ENCODE data around the gene PCDHGC5. TPM values are rescaled to one million over a fixed set of nuclear protein-coding genes. Genes with fewer than 3 reads are reported as not detected.
A peak's percentile ranks its signal among the peaks of the same experiment; 100 is the strongest.

The PCDHGC5 gene
- total and polyA plus RNA-seq, 2 donors (not counting 1 experiment from before 2014, with no cell fraction given), result 0.10 to 0.67 TPM

DNA sequence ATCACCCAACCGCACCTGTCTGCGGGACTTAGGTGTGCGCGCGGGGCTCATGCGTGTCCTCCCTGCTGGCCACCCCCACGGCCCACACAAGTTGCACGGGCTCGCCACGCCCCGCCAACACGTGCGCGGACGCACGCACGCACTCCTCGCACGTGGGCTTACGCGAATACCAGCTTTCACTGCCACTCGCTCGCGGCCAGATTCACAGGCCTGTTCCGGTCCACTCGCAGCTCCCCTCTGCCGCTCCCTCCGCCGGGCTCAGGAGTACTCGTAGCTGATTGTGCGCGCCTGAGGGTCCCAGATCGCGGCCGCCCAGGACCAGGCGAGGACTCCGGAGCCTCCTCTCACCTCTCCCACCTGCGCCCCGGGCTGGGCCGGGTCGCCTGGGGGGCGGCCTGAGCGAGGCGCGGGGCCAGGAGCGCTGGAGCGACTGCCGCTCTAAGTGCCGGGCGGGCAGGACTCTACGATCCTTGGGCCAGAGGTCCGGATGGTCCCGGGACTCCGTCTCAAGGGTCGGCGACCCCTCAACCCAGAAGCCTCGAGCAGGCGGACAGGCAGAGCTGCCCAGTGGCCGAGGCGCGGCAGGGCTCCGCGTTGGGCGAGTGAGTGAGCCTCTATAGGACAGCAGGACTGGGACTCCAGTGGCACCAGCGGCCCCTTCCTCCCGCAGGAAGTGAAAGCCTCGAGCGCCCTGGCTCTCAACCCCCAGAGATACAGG is 3.4 kb downstream of the PCDHGC5 start:
- peaks cover 46% of the 10 kb centered on the region for H3K27me3 Mint-ChIP-seq
- H4K20me1 ChIP-seq (ENCODE audit: control insufficient read depth, insufficient read depth, low read length, poor library complexity, severe bottlenecking), result no peaks in the 10 kb centered on the region

More for the DNA sequence above, 3.4 kb downstream of the PCDHGC5 start:
- DNase-seq (peak; percentile 69), ATAC-seq (ENCODE audit: low read depth) (peak; percentile 76)
- Histone ChIP-seq H3K36me3 (replicated peaks in 1 of 2; ENCODE audit: control extremely low read depth in 1 of 2, control insufficient read depth in 1 of 2, extremely low read depth in 1 of 2, insufficient read depth in 2 of 2, low read length in 1 of 2) (no peaks in the 10 kb centered on the region), H3K79me2 (ENCODE audit: control insufficient read depth, insufficient read depth, low read length) (no peaks in the 10 kb centered on the region), H3K9me3 (ENCODE audit: control extremely low read depth in 1 of 3, control insufficient read depth in 2 of 3, insufficient read depth in 1 of 3, low read length in 2 of 3) (peaks cover 0 to 16% (median 0%) of the 10 kb centered on the region in 3 donors), H3K4me2 (replicated peaks; ENCODE audit: low read depth, low read length, poor library complexity, severe bottlenecking) (peak overlapping the region; percentile 82), H3K9ac (ENCODE audit: low read length) (peak overlapping the region; percentile 47), H3K4me1 (ENCODE audit: control insufficient read depth in 2 of 2, insufficient read depth in 2 of 2, low read length in 2 of 2) (peaks cover 17 to 21% of the 10 kb centered on the region in 2 donors), H3K27me3 (replicated peaks in 1 of 4; ENCODE audit: control extremely low read depth in 1 of 4, control insufficient read depth in 3 of 4, insufficient read depth in 4 of 4, low read length in 3 of 4) (peaks cover 0 to 62% (median 20%) of the 10 kb centered on the region in 4 experiments), H3K4me3 (ENCODE audit: control extremely low read depth in 1 of 5, extremely low read depth in 1 of 5, insufficient read depth in 1 of 5, low read depth in 2 of 5, low read length in 4 of 5) (peak overlapping the region; percentile 9 to 61 (median 39)), H3K27ac (ENCODE audit: low read length in 2 of 2) (no peak overlapping the region), H2AFZ (ENCODE audit: insufficient read depth, low read depth, low read length, poor library complexity, severe bottlenecking) (peak overlapping the region; percentile 53)
- ChIA-PET CTCF (interaction anchor here (0.6 to 2.9 kb wide), 9 partner anchors 9 to 79 kb away, joined by 3 to 13 read pairs (median 3); partner anchors contain the start of genes PCDHGA10 and PCDHGA12), POLR2A (interaction anchor here (0.7 to 1.8 kb wide), 3 partner anchors 15 to 19 kb away, joined by 3 to 6 read pairs (median 6); no protein-coding TSS in a partner anchor)
- WGBS (ENCODE audit: insufficient coverage), result 10% methylated on average over 67 of the region's 68 CpGs
- intact Hi-C loops (cut with micrococcal nuclease), result loop anchor here (2.0 kb wide), 1 partner anchor 20 kb away; no protein-coding TSS in a partner anchor
- peak overlapping the region; percentile 95 for H3K4me3 Mint-ChIP-seq
- no peak for TF ChIP-seq EZH2 (IDR thresholded peaks at IDR 0.05; ENCODE audit: borderline replicate concordance, insufficient read depth, low read depth, low read length, poor library complexity, severe bottlenecking)
- TF ChIP-seq, protein P1, sequence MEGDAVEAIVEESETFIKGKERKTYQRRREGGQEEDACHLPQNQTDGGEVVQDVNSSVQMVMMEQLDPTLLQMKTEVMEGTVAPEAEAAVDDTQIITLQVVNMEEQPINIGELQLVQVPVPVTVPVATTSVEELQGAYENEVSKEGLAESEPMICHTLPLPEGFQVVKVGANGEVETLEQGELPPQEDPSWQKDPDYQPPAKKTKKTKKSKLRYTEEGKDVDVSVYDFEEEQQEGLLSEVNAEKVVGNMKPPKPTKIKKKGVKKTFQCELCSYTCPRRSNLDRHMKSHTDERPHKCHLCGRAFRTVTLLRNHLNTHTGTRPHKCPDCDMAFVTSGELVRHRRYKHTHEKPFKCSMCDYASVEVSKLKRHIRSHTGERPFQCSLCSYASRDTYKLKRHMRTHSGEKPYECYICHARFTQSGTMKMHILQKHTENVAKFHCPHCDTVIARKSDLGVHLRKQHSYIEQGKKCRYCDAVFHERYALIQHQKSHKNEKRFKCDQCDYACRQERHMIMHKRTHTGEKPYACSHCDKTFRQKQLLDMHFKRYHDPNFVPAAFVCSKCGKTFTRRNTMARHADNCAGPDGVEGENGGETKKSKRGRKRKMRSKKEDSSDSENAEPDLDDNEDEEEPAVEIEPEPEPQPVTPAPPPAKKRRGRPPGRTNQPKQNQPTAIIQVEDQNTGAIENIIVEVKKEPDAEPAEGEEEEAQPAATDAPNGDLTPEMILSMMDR (IDR thresholded peaks at IDR 0.05), result no peak
- H3K9me3 Mint-ChIP-seq (ENCODE audit: insufficient read depth), result no peaks in the 10 kb centered on the region
- H3K27ac Mint-ChIP-seq, result peak overlapping the region; percentile 76
- H3K4me1 Mint-ChIP-seq, result peaks cover 18% of the 10 kb centered on the region
